Nephron progenitor cell (in vitro differentiated cells): ENCODE data around the gene NEURL2.

ENCODE experiments used
- DNase-seq: peaks from one replicate; pipeline ENCODE4 v3.0.0; 2021
- H3K27ac Mint-ChIP-seq: 2 replicates; pipeline ENCODE4 v1.8.0; 2021; ENCODE audit warnings: mild to moderate bottlenecking, moderate library complexity, mixed read lengths
- H3K27me3 Mint-ChIP-seq: 2 replicates; pipeline ENCODE4 v1.8.0; 2021; ENCODE audit warnings: mild to moderate bottlenecking, low read depth, mixed read lengths; ENCODE audit not compliant: poor library complexity
- H3K36me3 Mint-ChIP-seq: 2 replicates; pipeline ENCODE4 v1.8.0; 2021; ENCODE audit warnings: low read depth, mixed read lengths
- H3K4me1 Mint-ChIP-seq: 2 replicates; pipeline ENCODE4 v1.8.0; 2021; ENCODE audit warnings: mixed read lengths
- H3K4me3 Mint-ChIP-seq: 2 replicates; pipeline ENCODE4 v1.8.0; 2021; ENCODE audit warnings: mild to moderate bottlenecking, moderate library complexity, mixed read lengths
- H3K9me3 Mint-ChIP-seq: 2 replicates; pipeline ENCODE4 v1.8.0; 2021; ENCODE audit warnings: mild to moderate bottlenecking, moderate library complexity, mixed read lengths
- TF ChIP-seq, protein P1 (sequence below): fragments of 200-600 bp; sonication (generic); IDR thresholded peaks from 2 replicates; pipeline ENCODE4 v1.5.0; 2021; ENCODE audit warnings: antibody characterized with exemption

Gene NEURL2

DNA sequence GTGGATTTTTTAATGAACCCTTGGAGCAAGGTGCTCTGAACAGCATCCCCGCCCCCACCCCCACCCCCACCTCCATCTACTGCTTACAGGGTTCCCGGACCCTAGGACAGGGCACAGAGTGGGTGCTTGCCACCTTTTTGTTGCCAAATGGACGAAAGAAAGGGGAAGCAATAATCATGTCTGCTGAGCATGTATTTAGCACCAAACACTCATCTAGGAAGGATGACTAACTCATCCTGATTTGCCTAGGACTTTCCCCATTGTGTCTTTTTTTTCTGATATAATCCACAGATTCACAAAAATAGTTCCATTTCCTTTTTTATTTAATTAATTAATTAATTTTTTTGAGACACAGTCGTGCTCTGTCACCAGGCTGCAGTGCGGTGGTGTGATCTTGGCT, 22.1 kb upstream of the NEURL2 start:
- no peak overlapping the region for H3K27ac Mint-ChIP-seq
- TF ChIP-seq, protein P1, sequence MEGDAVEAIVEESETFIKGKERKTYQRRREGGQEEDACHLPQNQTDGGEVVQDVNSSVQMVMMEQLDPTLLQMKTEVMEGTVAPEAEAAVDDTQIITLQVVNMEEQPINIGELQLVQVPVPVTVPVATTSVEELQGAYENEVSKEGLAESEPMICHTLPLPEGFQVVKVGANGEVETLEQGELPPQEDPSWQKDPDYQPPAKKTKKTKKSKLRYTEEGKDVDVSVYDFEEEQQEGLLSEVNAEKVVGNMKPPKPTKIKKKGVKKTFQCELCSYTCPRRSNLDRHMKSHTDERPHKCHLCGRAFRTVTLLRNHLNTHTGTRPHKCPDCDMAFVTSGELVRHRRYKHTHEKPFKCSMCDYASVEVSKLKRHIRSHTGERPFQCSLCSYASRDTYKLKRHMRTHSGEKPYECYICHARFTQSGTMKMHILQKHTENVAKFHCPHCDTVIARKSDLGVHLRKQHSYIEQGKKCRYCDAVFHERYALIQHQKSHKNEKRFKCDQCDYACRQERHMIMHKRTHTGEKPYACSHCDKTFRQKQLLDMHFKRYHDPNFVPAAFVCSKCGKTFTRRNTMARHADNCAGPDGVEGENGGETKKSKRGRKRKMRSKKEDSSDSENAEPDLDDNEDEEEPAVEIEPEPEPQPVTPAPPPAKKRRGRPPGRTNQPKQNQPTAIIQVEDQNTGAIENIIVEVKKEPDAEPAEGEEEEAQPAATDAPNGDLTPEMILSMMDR: no peak
- DNase-seq: no peak
- peak overlapping the region; percentile 40 for H3K4me3 Mint-ChIP-seq
- peaks cover 9% of the 10 kb centered on the region for H3K36me3 Mint-ChIP-seq
- H3K4me1 Mint-ChIP-seq: peaks cover 38% of the 10 kb centered on the region
- H3K27me3 Mint-ChIP-seq: peaks cover 11% of the 10 kb centered on the region
- H3K9me3 Mint-ChIP-seq: no peaks in the 10 kb centered on the region

DNA sequence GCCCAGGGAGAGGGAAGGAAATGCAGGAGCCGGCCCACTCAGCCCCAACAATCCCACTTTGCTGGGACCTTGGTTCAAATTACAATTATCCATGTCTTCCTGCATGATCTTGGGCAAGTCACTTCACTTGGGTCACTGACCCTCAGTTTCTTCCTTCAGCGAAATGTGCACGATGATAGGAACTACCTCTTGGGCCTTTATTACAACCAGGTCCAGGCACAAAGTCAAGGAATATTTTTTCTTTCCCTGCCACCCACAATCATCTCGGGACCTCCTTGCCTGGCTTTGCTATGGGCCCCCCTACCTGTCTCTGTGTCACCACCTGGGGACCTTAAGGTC, 21.3 kb upstream of the NEURL2 start:
- H3K4me3 Mint-ChIP-seq: peak overlapping the region; percentile 74
- peaks cover 11% of the 10 kb centered on the region for H3K27me3 Mint-ChIP-seq
- no peaks in the 10 kb centered on the region for H3K9me3 Mint-ChIP-seq
- peaks cover 33% of the 10 kb centered on the region for H3K4me1 Mint-ChIP-seq
- peaks cover 16% of the 10 kb centered on the region for H3K36me3 Mint-ChIP-seq
- DNase-seq: no peak
- H3K27ac Mint-ChIP-seq: no peak overlapping the region
- TF ChIP-seq, protein P1: no peak

DNA sequence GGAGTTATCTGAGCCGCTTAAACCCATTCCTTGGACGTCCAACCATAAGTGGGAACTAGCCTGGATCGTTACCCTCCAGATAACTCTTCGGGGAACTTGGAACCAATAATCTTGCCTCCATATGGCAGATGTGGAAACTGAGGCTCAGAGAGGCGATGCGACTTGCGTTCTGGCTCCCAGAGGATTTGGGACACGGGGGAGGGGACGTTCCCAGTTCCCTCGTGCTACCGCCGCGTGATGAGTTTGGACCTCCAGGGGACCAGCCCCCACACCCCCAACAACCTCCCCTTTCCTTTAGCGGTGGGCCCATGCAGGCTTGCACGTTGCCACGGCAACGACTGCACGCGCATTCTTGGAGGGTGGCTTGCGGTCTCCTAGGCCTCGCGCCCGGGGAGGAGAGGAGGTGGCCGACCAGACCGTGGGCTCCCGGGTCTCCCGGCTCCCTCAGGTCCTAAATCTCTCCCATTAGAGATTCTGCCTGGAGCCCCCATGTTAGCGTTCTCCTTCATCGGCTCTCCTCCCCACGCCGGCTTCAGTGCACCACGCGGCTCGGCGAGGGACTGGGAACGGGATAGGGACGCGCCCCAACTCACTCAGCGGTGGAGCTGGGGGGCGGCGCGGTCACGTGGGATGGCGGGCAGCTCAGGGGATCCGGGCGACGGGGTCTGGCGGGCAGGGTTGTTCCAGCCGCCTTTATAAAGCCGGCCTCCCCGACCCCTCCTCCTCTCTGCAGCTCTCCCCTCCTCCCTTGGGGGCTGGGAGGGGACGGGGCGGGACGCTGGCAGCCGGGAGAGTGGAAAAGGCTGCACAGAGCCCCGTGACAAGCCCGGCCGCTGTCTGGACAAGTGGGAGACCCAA, 20.7 kb upstream of the NEURL2 start, which contains the start of gene PLTP:
Gene PLTP, minus strand, starts transcription at position 670 of the 858 bp plus-strand sequence. CDS start 703 bp downstream, outside the sequence.
- Mint-ChIP-seq H3K27ac (peak within 1 kb of the TSS; percentile 97), H3K4me1 (peaks cover 33% of the 10 kb centered on the region), H3K4me3 (peak within 1 kb of the TSS; percentile 74), H3K36me3 (peaks cover 19% of the 10 kb centered on the region), H3K27me3 (peaks cover 11% of the 10 kb centered on the region), H3K9me3 (no peaks in the 10 kb centered on the region)
- peak; percentile 80 for DNase-seq
- TF ChIP-seq, protein P1: no peak

DNA sequence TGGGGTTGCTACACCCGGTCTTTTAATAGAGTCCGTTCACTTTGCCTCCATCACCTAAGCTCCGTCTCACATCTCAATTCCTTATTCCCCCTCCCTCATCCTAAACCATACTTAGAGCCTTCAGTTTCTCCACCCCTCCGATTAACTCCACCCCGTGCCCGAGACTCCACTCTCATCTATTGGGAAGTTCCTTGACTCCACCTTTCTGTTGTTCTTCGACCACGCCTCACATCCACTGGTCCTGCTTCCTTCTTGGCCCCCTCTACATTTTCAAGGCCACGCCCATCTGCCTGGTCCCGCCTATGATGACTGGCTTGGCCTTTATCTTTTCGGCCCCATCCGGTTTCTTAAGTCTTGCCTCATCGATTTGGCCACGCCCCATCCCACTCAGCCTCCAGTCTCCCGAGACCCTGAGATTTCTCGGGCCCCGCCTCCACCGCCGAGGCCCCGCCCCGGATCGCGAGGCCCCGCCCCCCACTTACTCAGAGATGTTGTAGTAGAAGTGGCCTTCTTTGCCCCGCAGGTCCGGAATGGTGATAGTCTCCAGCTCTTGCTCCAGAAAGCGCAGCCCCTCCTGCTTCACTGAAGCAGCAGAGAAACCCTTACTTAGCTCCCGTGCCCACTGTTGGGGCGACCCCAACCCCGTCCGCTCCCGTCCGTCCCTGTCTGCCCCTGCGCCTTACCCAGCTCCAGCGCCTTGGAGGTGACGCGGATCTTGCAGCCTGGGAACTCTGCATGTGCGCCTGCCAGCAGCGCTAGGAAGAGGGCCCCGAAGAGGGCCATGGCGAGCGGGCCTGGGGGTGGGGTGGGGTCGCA, 19.9 kb upstream of the NEURL2 start:
- peak overlapping the region; percentile 74 for H3K4me3 Mint-ChIP-seq
- peak overlapping the region; percentile 97 for H3K27ac Mint-ChIP-seq
- H3K9me3 Mint-ChIP-seq: no peaks in the 10 kb centered on the region
- H3K27me3 Mint-ChIP-seq: peaks cover 11% of the 10 kb centered on the region
- H3K36me3 Mint-ChIP-seq: peaks cover 22% of the 10 kb centered on the region
- TF ChIP-seq, protein P1: no peak
- H3K4me1 Mint-ChIP-seq: peaks cover 33% of the 10 kb centered on the region
- DNase-seq: peak; percentile 99

DNA sequence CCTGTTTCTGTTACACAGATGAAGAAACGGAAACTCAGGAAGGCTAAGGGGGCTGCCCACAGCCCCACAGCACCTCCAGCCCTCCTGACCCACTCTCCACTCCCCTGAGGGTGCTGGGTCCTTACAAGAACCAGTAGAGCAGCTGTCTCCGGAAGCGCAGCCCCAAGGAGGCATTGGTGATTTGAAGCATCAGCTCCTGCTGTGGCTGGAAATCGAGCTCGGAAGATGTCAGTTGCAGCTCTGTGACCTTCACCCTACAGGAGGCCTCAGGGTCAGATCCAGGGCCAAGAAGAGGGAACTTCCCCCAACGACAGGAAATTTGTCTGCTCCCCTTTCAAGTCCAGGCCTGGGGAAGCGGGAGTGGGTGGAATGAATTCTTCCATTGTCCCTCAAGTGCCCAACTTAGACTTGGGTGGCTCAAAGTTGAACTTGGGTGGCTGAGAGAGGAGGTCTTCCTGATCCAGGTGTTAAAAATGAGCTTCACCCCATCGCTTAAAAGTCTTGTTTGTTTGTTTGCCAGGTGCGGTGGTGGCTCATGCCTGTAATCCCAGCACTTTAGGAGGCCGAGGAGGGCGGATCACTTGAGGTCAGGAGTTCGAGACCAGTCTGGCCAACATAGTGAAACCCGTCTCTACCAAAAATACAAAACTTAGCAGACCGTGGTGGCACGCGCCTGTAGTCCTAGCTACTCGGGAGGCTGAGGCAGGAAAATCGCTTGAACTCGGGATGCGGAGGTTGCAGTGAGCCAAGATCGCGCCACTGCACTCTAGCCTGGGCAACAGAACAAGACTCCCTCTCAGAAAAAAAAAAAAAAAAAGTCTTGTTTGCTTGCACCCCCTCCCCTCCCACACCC, 19.0 kb upstream of the NEURL2 start:
- Mint-ChIP-seq H3K4me3 (peak overlapping the region; percentile 74), H3K36me3 (peaks cover 28% of the 10 kb centered on the region), H3K27ac (no peak overlapping the region), H3K4me1 (peaks cover 33% of the 10 kb centered on the region), H3K27me3 (peaks cover 11% of the 10 kb centered on the region), H3K9me3 (no peaks in the 10 kb centered on the region)
- no peak for DNase-seq
- TF ChIP-seq, protein P1: no peak
